K562 (cell line): ENCODE results near the gene DAZAP1. TPM values are rescaled to one million over a fixed set of nuclear protein-coding genes. Genes with fewer than 3 reads are reported as not detected.

Experiments
- CBX3 ChIP-seq, 2 experiments: IDR thresholded peaks; 1 replicate in 1 of 2; 2 replicates in 1 of 2; pipeline ENCODE4 v1.6.1; 2012; ENCODE audit warnings: inconsistent platforms in 2 of 2, low read length in 2 of 2, borderline replicate concordance in 1 of 2, control low read depth in 1 of 2
- FOS ChIP-seq: IDR thresholded peaks from 3 replicates; pipeline ENCODE4 v1.6.1; 2011; ENCODE audit not compliant: insufficient read length; ENCODE audit errors: extremely low read depth
- ID3 ChIP-seq, 2 experiments: fragments of 250-450 bp in 1 of 2; fragments of 450-650 bp in 1 of 2; sonication (Bioruptor Pico) in 1 of 2; IDR thresholded peaks; 2 replicates each; pipeline versions ENCODE4 v1.6.1 to v1.8.0; 2016 to 2021; ENCODE audit warnings: mild to moderate bottlenecking in 2 of 2, moderate library complexity in 2 of 2, missing compliant biosample characterization in 1 of 2, missing genetic modification characterization in 1 of 2
- MIER1 ChIP-seq: fragments of 450-650 bp; IDR thresholded peaks from 2 replicates; pipeline ENCODE4 v1.6.1; 2016; ENCODE audit warnings: antibody characterized with exemption, mild to moderate bottlenecking, low read depth
- RBM25 ChIP-seq: fragments of 200-400 bp; formaldehyde crosslinking; IDR thresholded peaks from 2 replicates; pipeline ENCODE4 v1.6.1; 2018; ENCODE audit warnings: low read length, low read depth, moderate library complexity; ENCODE audit not compliant: severe bottlenecking
- RERE ChIP-seq: sonication (generic); formaldehyde crosslinking; IDR thresholded peaks from 2 replicates; pipeline ENCODE4 v1.8.0; 2023; ENCODE audit warnings: missing genetic modification reagents, mild to moderate bottlenecking, borderline replicate concordance
- SMC3 ChIP-seq: conservative IDR thresholded peaks from 2 replicates; pipeline ENCODE4 v1.6.1; 2011; ENCODE audit warnings: low read depth, low read length, improper control_type of control experiment; ENCODE audit not compliant: insufficient read depth
- SOX6 ChIP-seq: fragments of 450-650 bp; IDR thresholded peaks from 2 replicates; pipeline ENCODE4 v1.6.1; 2014; ENCODE audit warnings: mild to moderate bottlenecking
- ZBTB40 ChIP-seq, 2 experiments: fragments of 450-650 bp in 1 of 2; sonication (generic) in 1 of 2; formaldehyde crosslinking in 1 of 2; IDR thresholded peaks; 2 replicates each; pipeline versions ENCODE4 v1.7.1 to v1.9.0; 2016 to 2022; ENCODE audit warnings: inconsistent platforms in 1 of 2, mild to moderate bottlenecking in 1 of 2, missing genetic modification reagents in 1 of 2
- ZNF695 ChIP-seq: fragments of 450-650 bp; formaldehyde crosslinking; IDR thresholded peaks from 2 replicates; pipeline ENCODE4 v1.4.0; 2020; ENCODE audit warnings: mild to moderate bottlenecking, moderate library complexity
- polyA plus RNA-seq, 8 experiments: library from polyadenylated mRNA; depleted of rRNA in 4 of 8; stranded (reverse) in 5 of 8; unstranded in 3 of 8; fragments of >200 nt; fragmentation: Nextera tagmentation in 2 of 8; fragmentation: Illumina TruSeq in 1 of 8; extraction: Ambion mirVana in 2 of 8; extraction: Trizol in 1 of 8; gene quantifications; 2 replicates each; pipeline versions ENCODE4 v1.2.1 to v1.2.3, GENCODE V29; 2011 to 2014; ENCODE audit warnings: inconsistent platforms in 1 of 8, missing spikeins in 1 of 8
- total RNA-seq, 7 experiments: library from RNA; depleted of rRNA in 6 of 7; stranded (reverse); fragments of >200 nt in 6 of 7; fragmentation: Illumina TruSeq in 2 of 7; extraction: Trizol in 2 of 7; gene quantifications; 2 replicates each; pipeline versions ENCODE4 v1.2.1 to v1.2.3, GENCODE V29; 2011 to 2021; ENCODE audit warnings: low replicate concordance in 1 of 7

Gene DAZAP1
- total and polyA plus RNA-seq, 9 of the 15 experiments (the other 6 are each of a cell fraction or from before 2014, with no cell fraction given) = 10.8 to 289 (median 142) TPM

GRCh38 chr19:1383312-1384084 is 23.9 kb upstream of the DAZAP1 start, which contains the start of gene NDUFS7 (continued):
- TF ChIP-seq RBM25 (peak; percentile 90), ZBTB40 (IDR thresholded peaks at IDR 0.05) (peak; percentile 97), ZBTB40 (CRISPR knock-in tag; IDR thresholded peaks at IDR 0.05) (no peak), SMC3 (peak; percentile 55), ZNF695 (CRISPR knock-in tag) (no peak), ID3 (CRISPR knock-in tag; IDR thresholded peaks at IDR 0.05) (peak; percentile 22; the same call in 1 of the 2 replicates), ID3 (tag; IDR thresholded peaks at IDR 0.05) (peak; percentile 100), MIER1 (peak; percentile 49; the same call in 1 of the 2 replicates), FOS (peak; percentile 1), RERE (CRISPR knock-in tag) (0 out of 2 replicates have a peak, but pooled peaks have one; percentile 96), SOX6 (peak; percentile 79), CBX3 (IDR thresholded peaks at IDR 0.05; ENCODE audit: borderline replicate concordance in 1 of 2, low read length in 2 of 2) (peak in 1 of 2 experiments; percentile 88; a peak in 2 of 3 replicates)
